ENCODE results near the gene PSG7. TPM values are rescaled to one million over a fixed set of nuclear protein-coding genes. Genes with fewer than 3 reads are reported as not detected.
"Not testable (repeated sequence)": the region's sequence is repeated elsewhere in the genome, so short reads cannot be mapped to it uniquely, and the experiment has no call there.

PSG7 gene
- total RNA-seq, 3 donors from 2014 or later (not counting 1 experiment from before 2014, with no cell fraction given), result not detected

DNA sequence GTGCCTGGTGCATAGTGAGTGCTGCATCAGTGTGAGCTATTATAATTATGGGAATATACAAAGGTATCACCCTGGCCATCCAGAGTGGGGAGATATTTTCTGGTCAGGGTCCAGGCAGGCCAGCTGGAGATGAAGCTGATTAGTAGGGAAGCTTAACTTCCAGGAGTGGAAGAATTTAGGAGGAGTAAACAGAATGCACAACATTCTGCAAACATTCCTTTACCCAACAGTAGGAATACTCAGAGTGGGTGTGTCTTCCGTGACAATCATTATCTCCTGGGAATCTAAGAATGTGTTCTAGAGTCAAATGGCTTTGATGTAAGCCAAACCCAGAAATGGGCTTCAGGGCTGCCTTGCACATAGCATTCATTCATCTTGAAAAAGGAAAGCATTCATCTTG lies 38.4 kb downstream of the PSG7 start:
- H3K9me3 Mint-ChIP-seq; H3K4me1 Mint-ChIP-seq; H3K27ac ChIP-seq (ENCODE audit: low read length); intact Hi-C loops (cut with micrococcal nuclease); H3K4me1 ChIP-seq (ENCODE audit: control insufficient read depth, insufficient read depth, low read length); H3K4me3 ChIP-seq (ENCODE audit: low read length); ATAC-seq; DNase-seq; H3K27me3 ChIP-seq (ENCODE audit: control insufficient read depth, insufficient read depth, low read length); H3K36me3 ChIP-seq (ENCODE audit: control insufficient read depth, insufficient read depth, low read length); H3K9me3 ChIP-seq (ENCODE audit: control insufficient read depth, insufficient read depth, low read length); H3K4me3 Mint-ChIP-seq; H3K27ac Mint-ChIP-seq; H3K36me3 Mint-ChIP-seq: not testable (repeated sequence)
- no CpG with 5 or more reads among the region's 1 CpG for WGBS (ENCODE audit: insufficient coverage)
- H3K27me3 Mint-ChIP-seq (ENCODE audit: low read depth in 2 of 2), result peaks cover 5 to 45% of the 10 kb centered on the region in 2 donors

DNA sequence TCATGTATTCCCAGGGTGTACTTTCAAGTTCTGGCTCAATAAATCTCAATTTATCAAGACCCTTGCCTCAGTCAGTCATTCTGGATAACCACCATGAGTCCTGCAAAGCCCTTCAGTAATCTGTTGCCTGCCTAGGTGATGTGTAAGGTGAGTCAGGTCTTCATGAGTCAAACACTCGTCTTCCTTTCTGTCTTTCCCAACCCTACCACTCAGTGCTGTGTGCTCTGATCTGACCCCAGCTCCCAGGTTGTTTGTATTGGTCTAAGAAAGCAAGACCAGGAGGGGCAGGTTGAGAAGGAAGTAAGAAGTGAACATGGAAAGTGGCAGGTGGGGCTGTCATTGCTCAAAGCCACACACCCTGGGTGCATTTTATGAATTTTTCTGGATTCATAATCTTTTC lies 39.3 kb downstream of the PSG7 start:
- H3K27ac ChIP-seq (ENCODE audit: low read length); H3K4me1 ChIP-seq (ENCODE audit: control insufficient read depth, insufficient read depth, low read length); H3K4me1 Mint-ChIP-seq; H3K27me3 ChIP-seq (ENCODE audit: control insufficient read depth, insufficient read depth, low read length); H3K4me3 Mint-ChIP-seq; intact Hi-C loops (cut with micrococcal nuclease); H3K4me3 ChIP-seq (ENCODE audit: low read length); H3K36me3 ChIP-seq (ENCODE audit: control insufficient read depth, insufficient read depth, low read length); H3K9me3 Mint-ChIP-seq; DNase-seq; H3K27ac Mint-ChIP-seq; H3K36me3 Mint-ChIP-seq; ATAC-seq; H3K9me3 ChIP-seq (ENCODE audit: control insufficient read depth, insufficient read depth, low read length): not testable (repeated sequence)
- peaks cover 5 to 36% of the 10 kb centered on the region in 2 donors for H3K27me3 Mint-ChIP-seq (ENCODE audit: low read depth in 2 of 2)
- no CpG with 5 or more reads among the region's 1 CpG for WGBS (ENCODE audit: insufficient coverage)

DNA sequence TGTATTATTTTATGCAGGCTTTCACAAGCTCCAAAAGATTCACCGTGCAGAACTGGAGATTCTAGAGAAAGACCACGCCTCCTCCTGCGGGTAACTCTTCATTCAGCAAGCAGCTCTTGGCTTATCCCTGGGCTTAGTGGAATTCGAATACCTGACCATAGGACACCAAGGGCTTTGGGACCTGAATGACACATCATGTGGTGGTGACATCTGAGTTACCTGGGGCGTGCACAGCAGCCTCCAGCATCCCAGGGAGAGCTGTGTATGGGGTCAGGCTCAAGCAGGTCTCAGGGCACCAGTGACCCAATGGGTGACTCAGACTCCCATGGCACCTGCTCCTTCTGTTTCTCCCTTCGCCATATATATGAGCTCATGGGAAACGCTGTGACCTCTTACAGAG lies 46.6 kb downstream of the PSG7 start:
- H3K4me1 Mint-ChIP-seq, H3K4me3 Mint-ChIP-seq: not testable (repeated sequence)

DNA sequence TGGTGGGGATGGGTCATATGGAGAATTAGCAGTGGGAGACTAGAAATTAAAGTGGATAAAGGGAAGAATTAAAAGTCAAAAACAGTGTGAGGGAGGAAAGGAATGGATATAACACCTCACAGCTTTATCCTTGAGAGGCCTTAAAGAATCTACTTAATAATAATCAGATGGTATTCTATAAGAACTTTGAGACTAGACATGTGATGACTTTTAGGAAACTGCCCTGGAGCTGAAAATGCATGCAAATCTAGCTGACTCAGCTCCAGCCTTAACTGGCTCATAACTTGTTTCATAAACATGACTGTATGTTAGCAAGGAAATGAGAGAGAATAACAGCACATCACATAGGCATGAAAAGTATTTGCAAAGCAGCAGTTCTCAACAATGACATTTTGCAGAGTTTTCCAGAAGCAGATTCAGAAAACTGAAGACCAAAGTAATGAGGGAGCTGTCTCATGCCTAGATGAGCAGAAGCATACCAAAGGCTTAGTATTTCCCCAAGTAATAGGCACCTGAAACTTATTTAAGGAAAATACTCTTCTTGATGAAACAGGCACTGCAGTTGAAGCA lies 49.0 kb downstream of the PSG7 start:
- H3K9me3 Mint-ChIP-seq; H3K9me3 ChIP-seq (ENCODE audit: control insufficient read depth, insufficient read depth, low read length); H3K4me3 Mint-ChIP-seq; DNase-seq; H3K27ac ChIP-seq (ENCODE audit: low read length); H3K4me1 ChIP-seq (ENCODE audit: control insufficient read depth, insufficient read depth, low read length); H3K27ac Mint-ChIP-seq; H3K36me3 ChIP-seq (ENCODE audit: control insufficient read depth, insufficient read depth, low read length); H3K4me1 Mint-ChIP-seq; intact Hi-C loops (cut with micrococcal nuclease); ATAC-seq; H3K4me3 ChIP-seq (ENCODE audit: low read length); H3K36me3 Mint-ChIP-seq; H3K27me3 ChIP-seq (ENCODE audit: control insufficient read depth, insufficient read depth, low read length): not testable (repeated sequence)
- H3K27me3 Mint-ChIP-seq (ENCODE audit: low read depth in 2 of 2), result peaks cover 27 to 37% of the 10 kb centered on the region in 2 donors

More for the DNA sequence above, 46.6 kb downstream of the PSG7 start:
- H3K27ac ChIP-seq (ENCODE audit: low read length); intact Hi-C loops (cut with micrococcal nuclease); H3K4me3 ChIP-seq (ENCODE audit: low read length); H3K4me1 ChIP-seq (ENCODE audit: control insufficient read depth, insufficient read depth, low read length); H3K36me3 Mint-ChIP-seq; H3K36me3 ChIP-seq (ENCODE audit: control insufficient read depth, insufficient read depth, low read length); DNase-seq; H3K9me3 Mint-ChIP-seq; ATAC-seq; H3K27ac Mint-ChIP-seq; H3K9me3 ChIP-seq (ENCODE audit: control insufficient read depth, insufficient read depth, low read length); H3K27me3 ChIP-seq (ENCODE audit: control insufficient read depth, insufficient read depth, low read length): not testable (repeated sequence)
- WGBS (ENCODE audit: insufficient coverage), result 90% methylated on average over 7 of the region's 7 CpGs
- peaks cover 12 to 14% of the 10 kb centered on the region in 2 donors for H3K27me3 Mint-ChIP-seq (ENCODE audit: low read depth in 2 of 2)

DNA sequence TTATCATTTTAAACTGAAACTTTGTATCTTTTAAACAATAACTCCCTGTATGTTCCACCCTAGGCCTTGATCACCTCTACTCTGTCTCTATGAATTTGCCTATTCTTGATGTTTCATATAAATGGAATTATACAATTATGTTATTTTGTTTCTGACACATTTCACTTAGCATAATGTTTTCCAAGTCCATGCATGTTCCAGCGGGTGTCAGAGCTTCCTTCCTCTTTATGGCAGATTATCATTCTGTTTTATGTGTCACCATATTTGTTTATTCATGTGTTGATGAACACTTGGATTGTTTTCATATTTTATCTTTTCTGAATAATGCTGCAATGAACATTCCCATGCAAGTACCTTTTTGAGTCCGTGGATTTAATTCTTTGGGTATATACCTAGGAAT lies 54.3 kb downstream of the PSG7 start:
- H3K27me3 Mint-ChIP-seq (ENCODE audit: low read depth in 2 of 2), result peaks cover 32 to 58% of the 10 kb centered on the region in 2 donors
- H3K4me3 ChIP-seq (ENCODE audit: low read length); H3K36me3 ChIP-seq (ENCODE audit: control insufficient read depth, insufficient read depth, low read length); ATAC-seq; H3K4me3 Mint-ChIP-seq; H3K36me3 Mint-ChIP-seq; DNase-seq; H3K27me3 ChIP-seq (ENCODE audit: control insufficient read depth, insufficient read depth, low read length); H3K9me3 ChIP-seq (ENCODE audit: control insufficient read depth, insufficient read depth, low read length); intact Hi-C loops (cut with micrococcal nuclease); H3K4me1 ChIP-seq (ENCODE audit: control insufficient read depth, insufficient read depth, low read length); H3K9me3 Mint-ChIP-seq; H3K27ac ChIP-seq (ENCODE audit: low read length); H3K27ac Mint-ChIP-seq; H3K4me1 Mint-ChIP-seq: not testable (repeated sequence)
- no CpG with 5 or more reads among the region's 2 CpGs for WGBS (ENCODE audit: insufficient coverage)

DNA sequence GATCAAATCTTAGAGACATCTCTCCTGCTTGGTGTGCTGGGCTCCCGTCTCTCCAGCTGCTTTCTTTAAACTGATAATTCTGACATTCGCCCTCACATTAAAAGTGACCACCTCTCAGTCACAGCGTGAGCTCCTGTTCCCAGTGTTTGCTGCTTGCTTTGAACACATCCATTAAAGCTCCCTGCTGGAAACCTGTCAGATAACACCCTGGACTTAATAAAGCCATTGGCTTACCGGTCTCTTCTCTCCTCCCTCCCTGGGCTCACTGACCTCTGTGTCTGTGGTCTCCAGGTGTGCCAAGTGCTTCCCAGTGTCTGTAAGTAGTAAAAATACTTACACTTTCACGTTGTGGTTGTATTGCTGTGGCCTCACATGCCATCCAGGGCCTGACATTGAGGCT lies 55.0 kb downstream of the PSG7 start:
- H3K4me3 Mint-ChIP-seq; H3K36me3 Mint-ChIP-seq; H3K4me1 ChIP-seq (ENCODE audit: control insufficient read depth, insufficient read depth, low read length); DNase-seq; intact Hi-C loops (cut with micrococcal nuclease); H3K27me3 ChIP-seq (ENCODE audit: control insufficient read depth, insufficient read depth, low read length); H3K4me1 Mint-ChIP-seq; H3K9me3 Mint-ChIP-seq; H3K27ac ChIP-seq (ENCODE audit: low read length); H3K4me3 ChIP-seq (ENCODE audit: low read length); H3K9me3 ChIP-seq (ENCODE audit: control insufficient read depth, insufficient read depth, low read length); H3K27ac Mint-ChIP-seq; H3K36me3 ChIP-seq (ENCODE audit: control insufficient read depth, insufficient read depth, low read length); ATAC-seq: not testable (repeated sequence)
- 59% methylated on average over 4 of the region's 5 CpGs for WGBS (ENCODE audit: insufficient coverage)
- peaks cover 28 to 58% of the 10 kb centered on the region in 2 donors for H3K27me3 Mint-ChIP-seq (ENCODE audit: low read depth in 2 of 2)

DNA sequence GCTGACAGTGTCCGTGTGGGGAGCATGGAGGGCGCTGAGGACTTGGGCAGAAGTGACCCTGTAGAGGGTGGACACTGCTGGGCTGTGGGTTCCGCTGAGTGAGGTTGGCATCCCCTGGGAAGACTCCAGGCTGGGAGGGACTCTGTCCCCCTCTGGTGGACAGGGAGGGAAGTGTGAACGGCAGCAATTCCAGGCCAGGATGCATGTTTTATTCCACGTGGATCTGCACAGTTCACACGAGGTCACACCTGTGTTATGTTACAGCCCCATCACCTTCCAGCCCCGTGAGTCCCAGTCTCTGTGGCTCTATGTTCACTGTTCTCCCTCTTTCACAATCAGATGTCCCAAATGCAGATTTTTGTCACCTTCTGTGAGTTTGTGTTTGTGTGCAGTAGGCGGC lies 55.7 kb downstream of the PSG7 start:
- H3K27me3 ChIP-seq (ENCODE audit: control insufficient read depth, insufficient read depth, low read length); H3K4me3 ChIP-seq (ENCODE audit: low read length); intact Hi-C loops (cut with micrococcal nuclease); H3K9me3 ChIP-seq (ENCODE audit: control insufficient read depth, insufficient read depth, low read length); H3K4me1 Mint-ChIP-seq; H3K4me1 ChIP-seq (ENCODE audit: control insufficient read depth, insufficient read depth, low read length); H3K27ac Mint-ChIP-seq; H3K36me3 Mint-ChIP-seq; H3K27ac ChIP-seq (ENCODE audit: low read length); ATAC-seq; H3K36me3 ChIP-seq (ENCODE audit: control insufficient read depth, insufficient read depth, low read length); H3K9me3 Mint-ChIP-seq; H3K4me3 Mint-ChIP-seq: not testable (repeated sequence)
- H3K27me3 Mint-ChIP-seq (ENCODE audit: low read depth in 2 of 2), result peaks cover 24 to 55% of the 10 kb centered on the region in 2 donors
- peak in 1 of 2 donors; percentile 4 for DNase-seq
- WGBS (ENCODE audit: insufficient coverage), result 70% methylated on average over 8 of the region's 8 CpGs

DNA sequence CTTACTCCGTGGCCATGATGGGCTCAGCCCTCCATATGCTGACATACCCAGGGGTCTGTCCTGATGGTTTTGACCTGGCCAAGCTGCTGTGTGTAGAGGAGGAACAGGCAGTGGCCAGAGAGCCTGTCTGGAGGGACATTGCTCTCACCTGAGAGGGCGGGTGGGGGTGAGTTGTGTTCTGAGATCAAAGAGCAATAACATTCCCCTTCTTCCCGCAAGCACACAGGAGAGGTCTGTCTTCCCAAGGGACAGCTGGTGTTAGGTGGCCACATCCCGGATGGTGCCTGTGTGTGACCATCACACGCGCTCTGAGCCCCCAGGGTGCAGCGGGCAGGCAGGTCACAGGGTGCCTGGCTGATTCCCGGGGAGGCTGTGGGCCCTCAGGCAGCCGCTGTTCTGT lies 56.4 kb downstream of the PSG7 start:
- H3K4me3 ChIP-seq (ENCODE audit: low read length); intact Hi-C loops (cut with micrococcal nuclease); H3K9me3 Mint-ChIP-seq; H3K9me3 ChIP-seq (ENCODE audit: control insufficient read depth, insufficient read depth, low read length); H3K4me3 Mint-ChIP-seq; H3K4me1 Mint-ChIP-seq; H3K4me1 ChIP-seq (ENCODE audit: control insufficient read depth, insufficient read depth, low read length); H3K27me3 ChIP-seq (ENCODE audit: control insufficient read depth, insufficient read depth, low read length); H3K27ac Mint-ChIP-seq; H3K36me3 ChIP-seq (ENCODE audit: control insufficient read depth, insufficient read depth, low read length); ATAC-seq; DNase-seq; H3K36me3 Mint-ChIP-seq; H3K27ac ChIP-seq (ENCODE audit: low read length): not testable (repeated sequence)
- WGBS (ENCODE audit: insufficient coverage), result 87% methylated on average over 7 of the region's 9 CpGs
- peaks cover 23 to 48% of the 10 kb centered on the region in 2 donors for H3K27me3 Mint-ChIP-seq (ENCODE audit: low read depth in 2 of 2)
